Astrocyte (in vitro differentiated cells and primary cell): Measurements from ENCODE around the gene CRYGB. TPM values are rescaled to one million over a fixed set of nuclear protein-coding genes. Genes with fewer than 3 reads are reported as not detected.

ENCODE experiments used
- DNase-seq: peaks from one replicate; pipeline ENCODE4 v3.0.0-alpha.2; 2010; ENCODE audit warnings: low read depth
- FAIRE-seq: peaks from 2 replicates; lab custom pipeline; 2011; peaks lifted over from hg19 to GRCh38; lab: Jason Lieb, UNC
- H2AFZ ChIP-seq: 2 replicates; pipeline ENCODE4 v1.6.0; 2012; ENCODE audit warnings: low read depth, low read length, inconsistent platforms
- H3K27ac ChIP-seq: 2 replicates; pipeline ENCODE4 v1.5.1; 2011; ENCODE audit warnings: low read depth, low read length, inconsistent platforms
- H3K27me3 ChIP-seq: 2 replicates; pipeline ENCODE4 v1.6.0; 2011; ENCODE audit warnings: low read length, inconsistent platforms; ENCODE audit not compliant: insufficient read depth
- H3K36me3 ChIP-seq: 2 replicates; pipeline ENCODE4 v1.5.1; 2011; ENCODE audit warnings: low read length, inconsistent platforms; ENCODE audit not compliant: insufficient read depth
- H3K4me1 ChIP-seq: 2 replicates; pipeline ENCODE4 v1.5.1; 2011; ENCODE audit warnings: low read length, inconsistent platforms; ENCODE audit not compliant: insufficient read depth
- H3K4me2 ChIP-seq: 2 replicates; pipeline ENCODE4 v1.6.0; 2012; ENCODE audit warnings: low read length, inconsistent platforms
- H3K4me3 ChIP-seq: 2 replicates; pipeline ENCODE4 v1.5.1; 2011; ENCODE audit warnings: low read depth, mild to moderate bottlenecking, low read length, inconsistent platforms; ENCODE audit not compliant: insufficient read depth
- H3K79me2 ChIP-seq: 2 replicates; pipeline ENCODE4 v1.6.0; 2012; ENCODE audit warnings: mild to moderate bottlenecking, low read length, inconsistent platforms; ENCODE audit not compliant: insufficient read depth
- H3K9ac ChIP-seq: 2 replicates; pipeline ENCODE4 v1.6.0; 2012; ENCODE audit warnings: mild to moderate bottlenecking, low read length, inconsistent platforms
- H3K9me3 ChIP-seq: 2 replicates; pipeline ENCODE4 v1.5.1; 2012; ENCODE audit warnings: low read depth, mild to moderate bottlenecking, low read length, inconsistent platforms; ENCODE audit not compliant: insufficient read depth
- H4K20me1 ChIP-seq: 2 replicates; pipeline ENCODE4 v1.6.0; 2012; ENCODE audit warnings: low read length, inconsistent platforms; ENCODE audit not compliant: insufficient read depth
- H3K27ac Mint-ChIP-seq: one replicate; pipeline ENCODE4 v1.8.0; 2021; ENCODE audit warnings: mild to moderate bottlenecking, mixed read lengths; ENCODE audit not compliant: unreplicated experiment
- H3K27me3 Mint-ChIP-seq: one replicate; pipeline ENCODE4 v1.8.0; 2021; ENCODE audit warnings: low read depth, mixed read lengths; ENCODE audit not compliant: unreplicated experiment
- H3K36me3 Mint-ChIP-seq: one replicate; pipeline ENCODE4 v1.8.0; 2021; ENCODE audit warnings: low read depth, mixed read lengths; ENCODE audit not compliant: unreplicated experiment
- H3K4me1 Mint-ChIP-seq: one replicate; pipeline ENCODE4 v1.8.0; 2021; ENCODE audit warnings: low read depth, mixed read lengths; ENCODE audit not compliant: unreplicated experiment
- H3K4me3 Mint-ChIP-seq: one replicate; pipeline ENCODE4 v1.8.0; 2021; ENCODE audit warnings: mild to moderate bottlenecking, moderate library complexity, mixed read lengths; ENCODE audit not compliant: unreplicated experiment
- H3K9me3 Mint-ChIP-seq: one replicate; pipeline ENCODE4 v1.8.0; 2021; ENCODE audit warnings: mild to moderate bottlenecking, mixed read lengths; ENCODE audit not compliant: unreplicated experiment
- CTCF ChIP-seq: IDR thresholded peaks from 2 replicates; pipeline ENCODE4 v1.5.1; 2011; ENCODE audit warnings: low read depth, mild to moderate bottlenecking, inconsistent platforms, low read length, moderate library complexity; ENCODE audit not compliant: insufficient read depth
- EZH2 ChIP-seq: IDR thresholded peaks from 2 replicates; pipeline ENCODE4 v1.6.1; 2012; ENCODE audit warnings: mild to moderate bottlenecking, low read length, inconsistent platforms; ENCODE audit not compliant: insufficient read depth
- total RNA-seq: library from RNA; stranded (reverse); gene quantifications from 2 replicates; pipeline ENCODE4 v1.2.1, GENCODE V29; 2021

CRYGB gene
- total RNA-seq, 1 donor from 2014 or later = not detected

- H3K79me2 ChIP-seq = no peaks in the 10 kb centered on the region
- no peak overlapping the region for H3K27ac ChIP-seq
- no peak overlapping the region for H3K4me3 ChIP-seq
- no peaks in the 10 kb centered on the region for H3K36me3 Mint-ChIP-seq
- no peak overlapping the region for H3K9ac ChIP-seq
- H4K20me1 ChIP-seq = no peaks in the 10 kb centered on the region
- TF ChIP-seq EZH2 (no peak), CTCF (no peak)
- no peak overlapping the region for H3K27ac Mint-ChIP-seq
- no peaks in the 10 kb centered on the region for H3K9me3 ChIP-seq
- no peaks in the 10 kb centered on the region for H3K9me3 Mint-ChIP-seq
- no peak overlapping the region for H2AFZ ChIP-seq
- H3K27me3 Mint-ChIP-seq = peaks cover 31% of the 10 kb centered on the region
- H3K4me3 Mint-ChIP-seq = no peak overlapping the region
- no peak for FAIRE-seq
- no peak overlapping the region for H3K4me2 ChIP-seq
- no peaks in the 10 kb centered on the region for H3K36me3 ChIP-seq
- H3K27me3 ChIP-seq = peaks cover 8% of the 10 kb centered on the region
- no peak for DNase-seq
- H3K4me1 Mint-ChIP-seq = no peaks in the 10 kb centered on the region
- H3K4me1 ChIP-seq = no peaks in the 10 kb centered on the region
Measured at GRCh38 chr2:208186893-208187292, 40.9 kb upstream of the CRYGB start.

GRCh38 chr2:208186465-208186864 is 40.5 kb upstream of the CRYGB start:
- Mint-ChIP-seq H3K27ac (no peak overlapping the region), H3K36me3 (no peaks in the 10 kb centered on the region), H3K4me3 (no peak overlapping the region), H3K27me3 (peaks cover 33% of the 10 kb centered on the region), H3K4me1 (no peaks in the 10 kb centered on the region), H3K9me3 (no peaks in the 10 kb centered on the region)
- no peaks in the 10 kb centered on the region for H4K20me1 ChIP-seq
- FAIRE-seq = no peak
- peaks cover 8% of the 10 kb centered on the region for H3K27me3 ChIP-seq
- no peak for DNase-seq
- H3K9ac ChIP-seq = no peak overlapping the region
- no peak overlapping the region for H3K4me2 ChIP-seq
- no peak overlapping the region for H2AFZ ChIP-seq
- no peaks in the 10 kb centered on the region for H3K79me2 ChIP-seq
- TF ChIP-seq CTCF (no peak), EZH2 (no peak)
- H3K9me3 ChIP-seq = no peaks in the 10 kb centered on the region
- H3K36me3 ChIP-seq = no peaks in the 10 kb centered on the region
- no peaks in the 10 kb centered on the region for H3K4me1 ChIP-seq
- no peak overlapping the region for H3K4me3 ChIP-seq
- H3K27ac ChIP-seq = no peak overlapping the region

GRCh38 chr2:208183972-208184705 is 38.2 kb upstream of the CRYGB start:
- TF ChIP-seq CTCF (no peak), EZH2 (no peak)
- FAIRE-seq = no peak
- H3K4me3 ChIP-seq = no peak overlapping the region
- no peak for DNase-seq
- Mint-ChIP-seq H3K36me3 (no peaks in the 10 kb centered on the region), H3K27ac (no peak overlapping the region), H3K4me1 (no peaks in the 10 kb centered on the region), H3K9me3 (no peaks in the 10 kb centered on the region), H3K27me3 (peaks cover 26% of the 10 kb centered on the region), H3K4me3 (no peak overlapping the region)
- H3K27me3 ChIP-seq = peaks cover 8% of the 10 kb centered on the region
- no peaks in the 10 kb centered on the region for H3K79me2 ChIP-seq
- no peak overlapping the region for H3K27ac ChIP-seq
- H3K4me1 ChIP-seq = no peaks in the 10 kb centered on the region
- H4K20me1 ChIP-seq = no peaks in the 10 kb centered on the region
- no peaks in the 10 kb centered on the region for H3K9me3 ChIP-seq
- H3K9ac ChIP-seq = no peak overlapping the region
- H3K4me2 ChIP-seq = no peak overlapping the region
- no peaks in the 10 kb centered on the region for H3K36me3 ChIP-seq
- peak overlapping the region; percentile 4 for H2AFZ ChIP-seq
